Ovary (tissue), 9 donors: ENCODE data around the gene ARHGEF10L. TPM values are rescaled to one million over a fixed set of nuclear protein-coding genes. Genes with fewer than 3 reads are reported as not detected.

Source experiments
- DNase-seq, 5 donors: peaks; one replicate each; pipeline ENCODE4 v3.0.0-alpha.2; 2019 to 2020
- H3K27ac ChIP-seq, 2 donors: fragments of 200-600 bp; one replicate each; pipeline versions ENCODE4 v1.5.1 to v1.8.0; 2019 to 2022
- H3K27me3 ChIP-seq: fragments of 200-600 bp; one replicate; pipeline ENCODE4 v1.8.0; 2022
- H3K36me3 ChIP-seq: fragments of 200-600 bp; sonication (generic); one replicate; pipeline ENCODE4 v1.5.1; 2019
- H3K4me1 ChIP-seq: one replicate; pipeline ENCODE4 v1.8.1; 2013; ENCODE audit warnings: mild to moderate bottlenecking, moderate library complexity; ENCODE audit not compliant: insufficient read depth
- H3K4me3 ChIP-seq: fragments of 200-600 bp; sonication (generic); one replicate; pipeline ENCODE4 v1.5.1; 2017
- H3K9me3 ChIP-seq, 2 donors: fragments of 200-600 bp in 1 of 2; sonication (generic) in 1 of 2; one replicate each; pipeline versions ENCODE4 v1.5.1 to v1.8.1; 2013 to 2019; ENCODE audit warnings: mild to moderate bottlenecking in 1 of 2, moderate library complexity in 1 of 2
- EP300 ChIP-seq: sonication (generic); formaldehyde crosslinking; IDR thresholded peaks from one replicate; pipeline ENCODE4 v1.6.1; 2017; ENCODE audit warnings: antibody characterized with exemption
- POLR2A ChIP-seq: fragments of 450-650 bp; IDR thresholded peaks from one replicate; pipeline ENCODE4 v1.6.1; 2017; ENCODE audit warnings: antibody characterized with exemption, mild to moderate bottlenecking, moderate library complexity
- WGBS, 3 donors: extraction: QIAGEN DNeasy Blood & Tissue Kit in 1 of 3; methylation state at CpG; one replicate each; pipeline versions ENCODE4 v1.1.5 to v1.1.7; 2013 to 2017; 5-methylcytosine and 5-hydroxymethylcytosine counted together
- intact Hi-C, 4 donors: fragments of 100-400 bp; cut with DNase I; formaldehyde crosslinking; loops; one replicate each; pipeline versions ENCODE4 v1.11.0 to v1.15.1; 2022 to 2023
- polyA plus RNA-seq, 2 donors: library from polyadenylated mRNA; stranded (reverse); fragments of 200-250 nt in 1 of 2; fragments of 350-450 nt in 1 of 2; fragmentation: Illumina TruSeq in 1 of 2; extraction: RNeasy Lipid Tissue Mini Kit (QIAGEN cat#74804) in 1 of 2; gene quantifications; one replicate each; pipeline ENCODE4 v1.2.3, GENCODE V29; 2013 to 2014
- total RNA-seq, 7 donors: library from RNA; depleted of rRNA in 2 of 7; stranded (reverse); fragments of >200 nt in 2 of 7; fragmentation: NEBNext Ultra II Directional in 3 of 7; extraction: Animal tissue kit (Norgen Biotek cat#: 25700) in 3 of 7; gene quantifications; one replicate each; pipeline versions ENCODE4 v1.1.0 to v1.2.4, GENCODE V29; 2016 to 2023
- TF ChIP-seq, protein P1 (sequence below), 3 donors: fragments of 450-650 bp in 2 of 3; fragments of 200-600 bp in 1 of 3; IDR thresholded peaks; one replicate each; pipeline versions ENCODE4 v1.5.1 to v1.8.0; 2016 to 2022; ENCODE audit warnings: antibody characterized with exemption in 3 of 3, mild to moderate bottlenecking in 1 of 3
- donor health status: DM: no; HTN: no; CAD: no; lungs with moderate emphysema.
- donor health status: DM: no; HTN: no; CAD: no.
- donor health status: Bipolar disorder and iron deficiency.
- donor health status: DM: yes; HTN: yes; CAD: no.
- donor health status: DM: no; HTN: no; CAD: no.
- donor health status: DM: yes; HTN: yes; CAD: no.

Gene ARHGEF10L
- total and polyA plus RNA-seq, 9 donors: 3.6 to 23.0 (median 18.3) TPM

DNA sequence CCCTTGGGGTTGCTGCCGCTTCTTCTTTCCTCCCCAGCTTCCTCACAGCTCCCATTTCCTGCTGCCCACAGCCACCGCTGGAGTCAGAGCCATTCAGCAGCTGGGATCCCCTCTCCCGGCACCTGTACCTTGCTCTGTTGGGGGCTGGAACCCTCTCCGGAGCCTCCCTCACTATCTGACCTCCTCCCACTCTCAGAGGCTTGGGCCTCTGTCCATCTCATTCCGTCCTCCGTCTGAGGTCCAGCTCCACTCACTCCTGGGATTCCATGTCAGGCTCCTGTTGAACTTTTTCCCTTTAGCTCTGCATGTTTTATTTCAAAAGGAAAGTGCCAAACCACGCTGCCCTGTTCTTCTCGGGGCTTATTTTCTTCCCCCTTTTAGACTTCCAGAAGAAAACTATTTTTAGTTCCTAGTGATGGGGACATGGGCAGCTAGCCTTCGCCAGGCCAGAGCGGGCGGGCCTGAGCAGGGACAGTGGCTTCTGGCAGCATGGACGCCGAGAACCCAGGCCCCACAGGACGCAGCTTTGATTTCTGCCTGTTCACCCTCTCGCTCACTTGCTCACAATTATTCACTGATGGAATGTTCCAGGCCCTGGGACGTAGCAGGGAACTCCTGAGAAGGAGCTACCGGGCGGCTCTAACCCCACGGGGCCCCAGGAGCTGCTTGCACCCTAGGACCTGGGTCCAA is 79.2 kb downstream of the ARHGEF10L start:
- TF ChIP-seq, protein P1, sequence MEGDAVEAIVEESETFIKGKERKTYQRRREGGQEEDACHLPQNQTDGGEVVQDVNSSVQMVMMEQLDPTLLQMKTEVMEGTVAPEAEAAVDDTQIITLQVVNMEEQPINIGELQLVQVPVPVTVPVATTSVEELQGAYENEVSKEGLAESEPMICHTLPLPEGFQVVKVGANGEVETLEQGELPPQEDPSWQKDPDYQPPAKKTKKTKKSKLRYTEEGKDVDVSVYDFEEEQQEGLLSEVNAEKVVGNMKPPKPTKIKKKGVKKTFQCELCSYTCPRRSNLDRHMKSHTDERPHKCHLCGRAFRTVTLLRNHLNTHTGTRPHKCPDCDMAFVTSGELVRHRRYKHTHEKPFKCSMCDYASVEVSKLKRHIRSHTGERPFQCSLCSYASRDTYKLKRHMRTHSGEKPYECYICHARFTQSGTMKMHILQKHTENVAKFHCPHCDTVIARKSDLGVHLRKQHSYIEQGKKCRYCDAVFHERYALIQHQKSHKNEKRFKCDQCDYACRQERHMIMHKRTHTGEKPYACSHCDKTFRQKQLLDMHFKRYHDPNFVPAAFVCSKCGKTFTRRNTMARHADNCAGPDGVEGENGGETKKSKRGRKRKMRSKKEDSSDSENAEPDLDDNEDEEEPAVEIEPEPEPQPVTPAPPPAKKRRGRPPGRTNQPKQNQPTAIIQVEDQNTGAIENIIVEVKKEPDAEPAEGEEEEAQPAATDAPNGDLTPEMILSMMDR (IDR thresholded peaks at IDR 0.05): no peak
- TF ChIP-seq POLR2A: no peak
- no peak for TF ChIP-seq EP300
- intact Hi-C loops: no loop called here
- no peak for DNase-seq
- H3K4me1 ChIP-seq: no peaks in the 10 kb centered on the region
- no peak overlapping the region for H3K27ac ChIP-seq
- WGBS, 3 donors: 63 to 78% (median 76%) methylated on average over 19 of the region's 19 CpGs
- no peaks in the 10 kb centered on the region for H3K36me3 ChIP-seq
- no peaks in the 10 kb centered on the region for H3K27me3 ChIP-seq
- no peak overlapping the region for H3K4me3 ChIP-seq
- no peaks in the 10 kb centered on the region for H3K9me3 ChIP-seq

DNA sequence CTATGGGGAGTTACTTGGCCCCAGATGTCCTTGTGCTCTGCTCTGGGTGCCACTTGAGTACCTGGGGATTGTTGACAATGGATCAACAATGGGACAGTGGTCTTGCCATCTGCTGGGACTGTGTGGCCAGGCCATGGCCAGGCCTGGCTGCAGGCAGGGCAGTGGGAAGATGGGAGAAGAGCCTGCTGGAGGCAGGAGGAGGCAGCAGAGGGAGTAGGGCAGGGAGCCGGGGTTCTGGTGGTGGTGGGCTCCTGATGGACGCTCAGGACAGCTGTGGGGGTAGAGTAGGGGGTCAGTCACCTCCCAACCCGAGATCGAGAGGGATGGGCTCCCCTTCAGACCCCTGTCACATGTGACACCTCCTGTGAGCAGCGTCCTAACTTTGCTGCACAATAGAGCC is 81.0 kb downstream of the ARHGEF10L start:
- 88 to 96% (median 94%) methylated on average over 5 of the region's 5 CpGs for WGBS, 3 donors
- no peaks in the 10 kb centered on the region for H3K9me3 ChIP-seq
- H3K4me1 ChIP-seq: no peaks in the 10 kb centered on the region
- H3K27me3 ChIP-seq: no peaks in the 10 kb centered on the region
- TF ChIP-seq POLR2A: no peak
- TF ChIP-seq, protein P1 (IDR thresholded peaks at IDR 0.05): no peak
- TF ChIP-seq EP300: no peak
- intact Hi-C loops: no loop called here
- no peak overlapping the region for H3K4me3 ChIP-seq
- no peak overlapping the region for H3K27ac ChIP-seq
- H3K36me3 ChIP-seq: no peaks in the 10 kb centered on the region
- no peak for DNase-seq

DNA sequence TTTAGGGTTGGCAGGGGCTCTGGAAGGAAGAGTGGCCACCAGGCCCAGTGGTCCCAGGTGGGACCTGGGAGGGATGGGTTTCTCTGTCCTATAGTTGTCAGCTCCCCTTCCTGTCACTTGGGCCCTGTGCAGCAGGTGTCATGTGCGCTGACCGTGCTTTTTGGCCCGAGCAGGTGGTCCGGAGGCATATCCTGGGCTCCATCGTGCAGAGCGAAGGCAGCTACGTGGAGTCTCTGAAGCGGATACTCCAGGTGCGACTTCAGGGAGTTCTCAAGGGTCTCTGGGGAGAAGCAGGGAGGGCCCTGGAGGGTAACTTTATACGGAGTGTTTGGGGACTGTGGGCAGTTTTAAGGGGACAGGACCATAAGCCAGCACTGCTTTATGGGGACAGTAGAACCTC is 82.2 kb downstream of the ARHGEF10L start:
- Histone ChIP-seq H3K27ac (no peak overlapping the region), H3K36me3 (no peaks in the 10 kb centered on the region), H3K9me3 (no peaks in the 10 kb centered on the region), H3K4me1 (no peaks in the 10 kb centered on the region), H3K27me3 (no peaks in the 10 kb centered on the region), H3K4me3 (no peak overlapping the region)
- TF ChIP-seq POLR2A (no peak), EP300 (no peak)
- TF ChIP-seq, protein P1 (IDR thresholded peaks at IDR 0.05): no peak
- no peak for DNase-seq
- WGBS, 3 donors: 87 to 90% (median 90%) methylated on average over 10 of the region's 10 CpGs
- intact Hi-C loops: no loop called here

DNA sequence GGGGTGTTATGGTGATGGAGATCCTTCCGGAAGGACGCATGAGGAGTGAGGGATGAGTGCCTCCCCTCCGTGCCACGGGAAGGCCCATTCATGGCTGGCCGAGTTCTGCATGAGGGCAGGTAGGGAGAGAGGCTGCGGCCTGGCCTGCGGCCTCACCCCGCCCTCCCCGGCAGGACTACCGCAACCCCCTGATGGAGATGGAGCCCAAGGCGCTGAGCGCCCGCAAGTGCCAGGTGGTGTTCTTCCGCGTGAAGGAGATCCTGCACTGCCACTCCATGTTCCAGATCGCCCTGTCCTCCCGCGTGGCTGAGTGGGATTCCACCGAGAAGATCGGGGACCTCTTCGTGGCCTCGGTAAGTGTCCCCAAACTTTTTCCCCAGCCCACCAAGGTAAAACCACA is 83.3 kb downstream of the ARHGEF10L start:
- Histone ChIP-seq H3K27me3 (no peaks in the 10 kb centered on the region), H3K9me3 (no peaks in the 10 kb centered on the region), H3K36me3 (no peaks in the 10 kb centered on the region), H3K27ac (no peak overlapping the region), H3K4me3 (no peak overlapping the region), H3K4me1 (no peaks in the 10 kb centered on the region)
- TF ChIP-seq POLR2A (no peak), EP300 (no peak)
- TF ChIP-seq, protein P1 (IDR thresholded peaks at IDR 0.05): no peak
- 92 to 94% (median 93%) methylated on average over 22 of the region's 22 CpGs for WGBS, 3 donors
- intact Hi-C loops: no loop called here
- no peak for DNase-seq
